C4-2B (cell line): ENCODE data around the gene RAB3B.

ENCODE experiments used
- ZFX ChIP-seq: fragments of 450-650 bp; IDR thresholded peaks from 2 replicates; pipeline ENCODE4 v1.6.1; 2017
- TF ChIP-seq, protein P1 (sequence below): fragments of 450-650 bp; conservative IDR thresholded peaks from 2 replicates; pipeline ENCODE4 v1.5.1; 2017; ENCODE audit warnings: mild to moderate bottlenecking

- TF ChIP-seq, protein P1, sequence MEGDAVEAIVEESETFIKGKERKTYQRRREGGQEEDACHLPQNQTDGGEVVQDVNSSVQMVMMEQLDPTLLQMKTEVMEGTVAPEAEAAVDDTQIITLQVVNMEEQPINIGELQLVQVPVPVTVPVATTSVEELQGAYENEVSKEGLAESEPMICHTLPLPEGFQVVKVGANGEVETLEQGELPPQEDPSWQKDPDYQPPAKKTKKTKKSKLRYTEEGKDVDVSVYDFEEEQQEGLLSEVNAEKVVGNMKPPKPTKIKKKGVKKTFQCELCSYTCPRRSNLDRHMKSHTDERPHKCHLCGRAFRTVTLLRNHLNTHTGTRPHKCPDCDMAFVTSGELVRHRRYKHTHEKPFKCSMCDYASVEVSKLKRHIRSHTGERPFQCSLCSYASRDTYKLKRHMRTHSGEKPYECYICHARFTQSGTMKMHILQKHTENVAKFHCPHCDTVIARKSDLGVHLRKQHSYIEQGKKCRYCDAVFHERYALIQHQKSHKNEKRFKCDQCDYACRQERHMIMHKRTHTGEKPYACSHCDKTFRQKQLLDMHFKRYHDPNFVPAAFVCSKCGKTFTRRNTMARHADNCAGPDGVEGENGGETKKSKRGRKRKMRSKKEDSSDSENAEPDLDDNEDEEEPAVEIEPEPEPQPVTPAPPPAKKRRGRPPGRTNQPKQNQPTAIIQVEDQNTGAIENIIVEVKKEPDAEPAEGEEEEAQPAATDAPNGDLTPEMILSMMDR, result no peak
- no peak for TF ChIP-seq ZFX
These were observed 84.0 kb downstream of the RAB3B start for GRCh38 chr1:51906306-51907078.
